ENCODE measurements around the gene TBK1. TPM values are rescaled to one million over a fixed set of nuclear protein-coding genes. Genes with fewer than 3 reads are reported as not detected.

TBK1 gene
- total RNA-seq, 1 donor = 32.1 TPM

DNA sequence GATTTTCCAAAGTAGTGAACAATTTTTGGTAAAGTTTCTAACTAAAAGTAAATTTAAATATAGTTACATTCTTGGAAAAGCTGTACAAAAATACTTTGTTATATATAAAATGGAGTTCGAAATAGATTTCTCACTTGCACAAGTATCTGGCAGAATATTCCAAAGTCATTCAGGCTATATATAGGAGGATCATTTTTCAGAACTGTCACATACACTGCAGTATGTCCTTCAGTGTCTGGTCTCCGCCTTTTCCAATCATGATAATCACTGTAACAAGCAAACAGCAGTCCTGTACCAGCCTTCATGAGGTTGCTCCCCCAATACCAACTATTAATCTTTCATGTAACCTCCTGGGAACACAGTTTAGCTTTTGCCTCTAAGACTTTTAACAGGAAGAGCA is 18.6 kb downstream of the TBK1 start:
- DNase-seq (ENCODE audit: low read depth) = no peak
- no peak overlapping the region for H3K4me3 ChIP-seq (ENCODE audit: low read depth, low read length)
- TF ChIP-seq, protein P1, sequence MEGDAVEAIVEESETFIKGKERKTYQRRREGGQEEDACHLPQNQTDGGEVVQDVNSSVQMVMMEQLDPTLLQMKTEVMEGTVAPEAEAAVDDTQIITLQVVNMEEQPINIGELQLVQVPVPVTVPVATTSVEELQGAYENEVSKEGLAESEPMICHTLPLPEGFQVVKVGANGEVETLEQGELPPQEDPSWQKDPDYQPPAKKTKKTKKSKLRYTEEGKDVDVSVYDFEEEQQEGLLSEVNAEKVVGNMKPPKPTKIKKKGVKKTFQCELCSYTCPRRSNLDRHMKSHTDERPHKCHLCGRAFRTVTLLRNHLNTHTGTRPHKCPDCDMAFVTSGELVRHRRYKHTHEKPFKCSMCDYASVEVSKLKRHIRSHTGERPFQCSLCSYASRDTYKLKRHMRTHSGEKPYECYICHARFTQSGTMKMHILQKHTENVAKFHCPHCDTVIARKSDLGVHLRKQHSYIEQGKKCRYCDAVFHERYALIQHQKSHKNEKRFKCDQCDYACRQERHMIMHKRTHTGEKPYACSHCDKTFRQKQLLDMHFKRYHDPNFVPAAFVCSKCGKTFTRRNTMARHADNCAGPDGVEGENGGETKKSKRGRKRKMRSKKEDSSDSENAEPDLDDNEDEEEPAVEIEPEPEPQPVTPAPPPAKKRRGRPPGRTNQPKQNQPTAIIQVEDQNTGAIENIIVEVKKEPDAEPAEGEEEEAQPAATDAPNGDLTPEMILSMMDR (IDR thresholded peaks at IDR 0.05; ENCODE audit: insufficient read depth, low read length) = no peak

DNA sequence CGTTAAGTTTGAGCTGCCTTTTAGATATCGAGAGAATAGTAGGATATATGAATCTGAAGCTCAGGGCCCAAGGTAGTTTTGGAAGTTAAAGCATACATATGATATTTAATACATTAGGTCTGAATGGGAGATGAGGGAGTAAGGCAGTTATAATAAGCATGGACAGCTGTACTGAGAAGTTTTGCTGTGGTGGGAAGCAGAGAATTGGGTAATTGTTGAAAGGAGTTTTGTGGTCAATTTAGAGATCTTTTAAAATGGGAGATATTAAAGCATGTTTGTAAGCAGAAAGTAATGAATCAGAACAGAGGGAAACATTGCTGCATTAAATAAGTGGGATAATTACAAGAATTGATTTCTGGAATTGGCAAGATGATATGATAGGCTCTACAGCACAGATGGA is 21.3 kb downstream of the TBK1 start:
- no peak overlapping the region for H3K4me3 ChIP-seq (ENCODE audit: low read depth, low read length)
- TF ChIP-seq, protein P1 (IDR thresholded peaks at IDR 0.05; ENCODE audit: insufficient read depth, low read length) = no peak
- no peak for DNase-seq (ENCODE audit: low read depth)

- H3K4me3 ChIP-seq (ENCODE audit: low read depth, low read length) = no peak overlapping the region
- TF ChIP-seq, protein P1 (IDR thresholded peaks at IDR 0.05; ENCODE audit: insufficient read depth, low read length) = no peak
- DNase-seq (ENCODE audit: low read depth) = no peak
Measured at GRCh38 chr12:64475518-64475917, 23.6 kb downstream of the TBK1 start.

DNA sequence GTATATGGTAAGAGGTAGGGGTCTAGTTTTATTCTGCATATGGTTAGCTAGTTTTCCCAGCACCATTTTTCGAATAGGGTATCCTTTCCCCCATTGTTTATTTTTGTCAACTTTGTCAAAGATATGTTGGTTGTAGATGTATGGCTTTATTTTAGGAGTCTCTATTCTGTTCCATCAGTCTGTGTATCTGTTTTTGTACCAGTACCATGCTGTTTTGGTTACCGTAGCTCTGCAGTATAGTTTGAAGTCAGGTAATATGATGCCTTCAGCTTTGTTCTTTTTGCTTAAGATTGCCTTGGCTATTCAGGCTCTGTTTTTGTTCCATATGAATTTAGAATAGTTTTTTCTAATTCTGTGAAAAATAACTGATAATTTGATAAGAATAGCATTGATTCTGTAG is 24.9 kb downstream of the TBK1 start:
- H3K4me3 ChIP-seq (ENCODE audit: low read depth, low read length) = no peak overlapping the region
- no peak for DNase-seq (ENCODE audit: low read depth)
- TF ChIP-seq, protein P1 (IDR thresholded peaks at IDR 0.05; ENCODE audit: insufficient read depth, low read length) = no peak

- no peak for DNase-seq (ENCODE audit: low read depth)
- TF ChIP-seq, protein P1 (IDR thresholded peaks at IDR 0.05; ENCODE audit: insufficient read depth, low read length) = no peak
- H3K4me3 ChIP-seq (ENCODE audit: low read depth, low read length) = no peak overlapping the region
Measured at GRCh38 chr12:64478661-64479060, 26.7 kb downstream of the TBK1 start.

- TF ChIP-seq, protein P1 (IDR thresholded peaks at IDR 0.05; ENCODE audit: insufficient read depth, low read length) = no peak
- DNase-seq (ENCODE audit: low read depth) = peak; percentile 22
- no peak overlapping the region for H3K4me3 ChIP-seq (ENCODE audit: low read depth, low read length)
Measured at GRCh38 chr12:64480148-64480547, 28.2 kb downstream of the TBK1 start.

DNA sequence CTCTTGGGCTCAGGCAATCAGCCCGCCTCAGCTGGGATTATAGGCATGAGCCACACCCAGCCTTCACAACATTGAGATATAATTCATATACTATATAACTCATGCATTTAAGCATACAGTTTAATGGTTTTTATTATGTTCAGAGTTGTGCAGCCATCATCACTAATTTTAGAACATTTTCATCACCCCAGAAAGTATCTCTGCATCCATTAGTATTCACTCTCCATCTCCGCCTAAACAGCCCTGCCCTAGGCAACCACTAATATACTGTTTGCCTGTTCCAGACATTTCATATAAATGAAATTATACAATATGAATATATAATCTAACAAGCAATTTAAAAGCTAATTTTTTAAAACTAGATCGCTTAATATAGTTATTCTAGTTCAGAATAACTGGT is 34.7 kb downstream of the TBK1 start:
- no peak overlapping the region for H3K4me3 ChIP-seq (ENCODE audit: low read depth, low read length)
- TF ChIP-seq, protein P1 (IDR thresholded peaks at IDR 0.05; ENCODE audit: insufficient read depth, low read length) = no peak
- no peak for DNase-seq (ENCODE audit: low read depth)
